ENCODE data around the gene HDGFL2.

The HDGFL2 gene

GRCh38 chr19:4471403-4472173 is 509 bp upstream of the HDGFL2 start:
- DNase-seq: peak; percentile 99

GRCh38 chr19:4473011-4473762 is 1.1 kb downstream of the HDGFL2 start:
- no peak for DNase-seq

- no peak for DNase-seq
These were observed 1.8 kb downstream of the HDGFL2 start for GRCh38 chr19:4473763-4474513.

- DNase-seq: peak; percentile 49
These were observed 2.5 kb downstream of the HDGFL2 start for GRCh38 chr19:4474514-4475022.

GRCh38 chr19:4477034-4477801 is 5.1 kb downstream of the HDGFL2 start:
- no peak for DNase-seq

GRCh38 chr19:4482721-4483364 is 10.7 kb downstream of the HDGFL2 start:
- no peak for DNase-seq

GRCh38 chr19:4483385-4483784 is 11.3 kb downstream of the HDGFL2 start:
- DNase-seq: no peak

- no peak for DNase-seq
These were observed 15.5 kb downstream of the HDGFL2 start for GRCh38 chr19:4487572-4487971.

- no peak for DNase-seq
These were observed 16.4 kb downstream of the HDGFL2 start for GRCh38 chr19:4488496-4488895.

- no peak for DNase-seq
These were observed 19.3 kb downstream of the HDGFL2 start for GRCh38 chr19:4491446-4491845.

- no peak for DNase-seq
These were observed 20.4 kb downstream of the HDGFL2 start for GRCh38 chr19:4492337-4493103.

- no peak for DNase-seq
These were observed 21.2 kb downstream of the HDGFL2 start for GRCh38 chr19:4493104-4493928.

GRCh38 chr19:4493929-4494690 is 22.0 kb downstream of the HDGFL2 start:
- no peak for DNase-seq

GRCh38 chr19:4494691-4495064 is 22.6 kb downstream of the HDGFL2 start:
- DNase-seq: no peak

GRCh38 chr19:4495471-4495870 is 23.4 kb downstream of the HDGFL2 start:
- no peak for DNase-seq

- DNase-seq: no peak
These were observed 24.2 kb downstream of the HDGFL2 start for GRCh38 chr19:4496304-4496703.

- no peak for DNase-seq
These were observed 25.8 kb downstream of the HDGFL2 start for GRCh38 chr19:4497770-4498389.

- no peak for DNase-seq
These were observed 26.6 kb downstream of the HDGFL2 start for GRCh38 chr19:4498694-4499093.

- DNase-seq: no peak
These were observed 27.2 kb downstream of the HDGFL2 start for GRCh38 chr19:4499318-4499717.

Data from activated CD4-positive, alpha-beta T cell treated with anti-CD3 and anti-CD28 coated beads, Interleukin-2, Interleukin-6, amounts not matched to agents 100 ng/mL and 50 ng/mL, durations not matched to agents 16 hours and 8 hours (primary cell).